ENCODE results near the gene WTIP. TPM values are rescaled to one million over a fixed set of nuclear protein-coding genes. Genes with fewer than 3 reads are reported as not detected.
A peak's percentile ranks its signal among the peaks of the same experiment; 100 is the strongest.
"Not testable (repeated sequence)": the region's sequence is repeated elsewhere in the genome, so short reads cannot be mapped to it uniquely, and the experiment has no call there.

Gene WTIP
- polyA plus RNA-seq, 4 donors: 2.4 to 5.8 (median 3.8) TPM; not detected in 1

DNA sequence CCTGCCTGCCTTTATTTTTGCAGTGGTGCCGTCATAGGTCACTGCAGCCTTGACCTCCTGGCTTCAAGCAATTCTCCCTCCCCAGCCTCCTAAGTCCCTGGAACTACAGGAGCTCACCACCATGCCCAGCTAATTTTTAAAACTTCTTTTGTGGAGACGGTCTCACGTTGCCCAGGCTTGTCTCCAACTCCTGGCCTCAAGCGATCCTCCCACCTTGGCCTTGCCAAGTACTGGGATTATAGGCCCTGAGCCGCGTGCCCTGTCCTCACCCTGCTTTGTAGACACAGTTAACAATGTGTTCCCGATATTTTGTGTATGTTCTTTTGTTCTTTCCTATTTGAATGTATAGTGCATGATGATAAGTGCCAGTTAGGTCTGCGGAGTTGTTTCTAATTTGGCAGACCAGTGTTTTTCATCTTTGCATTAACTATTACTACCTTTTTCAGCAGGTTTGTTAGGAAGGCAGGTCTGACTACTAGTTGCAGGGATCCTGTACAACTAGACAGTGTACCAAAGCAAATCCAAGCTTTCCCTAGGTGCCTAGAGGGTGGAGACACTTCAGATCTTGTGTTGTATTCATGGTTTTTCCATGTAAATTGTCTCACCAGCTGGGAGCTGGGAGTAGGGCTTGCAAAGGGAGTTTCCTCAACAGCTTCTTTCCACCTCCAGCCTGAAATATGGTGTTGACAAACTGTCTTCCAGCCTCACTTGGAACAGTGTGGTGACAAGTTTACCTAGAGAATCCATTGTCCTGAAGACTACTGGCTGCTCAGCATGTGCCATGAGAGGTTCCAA is 9.5 kb upstream of the WTIP start:
- no peak overlapping the region for H3K27ac ChIP-seq (ENCODE audit: low read depth in 1 of 3, low read length in 2 of 3)
- peaks cover 2 to 32% (median 24%) of the 10 kb centered on the region in 3 donors for H3K36me3 ChIP-seq (ENCODE audit: control insufficient read depth in 3 of 3, insufficient read depth in 2 of 3, low read depth in 1 of 3, low read length in 3 of 3)

DNA sequence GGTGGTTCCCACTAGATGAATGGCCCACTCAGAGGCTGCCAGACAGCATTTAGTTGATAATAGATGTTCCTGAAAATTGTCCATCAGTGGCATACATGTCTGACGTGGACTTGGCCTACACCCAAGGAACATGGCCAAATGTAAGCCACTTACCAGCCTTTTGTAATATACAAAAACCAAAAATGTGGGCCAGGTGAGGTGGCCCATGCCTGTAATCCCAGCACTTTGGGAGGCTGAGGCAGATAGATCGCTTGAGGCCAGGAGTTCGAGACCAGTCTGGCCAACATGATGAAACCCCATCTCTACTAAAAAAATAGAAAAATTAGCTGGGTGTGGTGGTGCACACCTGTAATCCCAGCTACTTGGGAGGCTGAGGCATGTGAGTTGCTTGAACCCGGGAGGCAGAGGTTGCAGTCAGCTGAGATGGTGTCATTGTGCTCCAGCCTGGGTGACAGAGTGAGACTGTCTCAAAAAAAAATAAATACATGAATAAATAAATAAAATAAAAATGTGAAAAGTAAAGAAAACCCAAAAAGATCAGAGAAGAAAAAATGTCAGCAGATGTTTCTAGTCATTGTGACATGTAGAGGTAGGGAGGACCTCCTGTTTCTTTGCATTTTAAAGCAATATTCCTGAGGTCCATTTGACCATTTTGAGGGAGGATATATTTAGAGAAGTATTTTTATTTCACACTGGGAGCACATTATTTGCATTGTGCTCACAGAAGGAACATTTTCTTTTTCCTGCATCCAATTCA is 7.1 kb upstream of the WTIP start:
- DNase-seq: no peak
- WGBS, 3 donors: 80 to 81% (median 80%) methylated on average over 4 of the region's 4 CpGs
- Histone ChIP-seq H3K9me3 (ENCODE audit: control insufficient read depth in 2 of 2, insufficient read depth in 1 of 2, low read depth in 1 of 2, low read length in 1 of 2) (no peaks in the 10 kb centered on the region), H3K36me3 (ENCODE audit: control insufficient read depth in 3 of 3, insufficient read depth in 2 of 3, low read depth in 1 of 3, low read length in 3 of 3) (peaks cover 2 to 27% (median 16%) of the 10 kb centered on the region in 3 donors), H3K4me3 (ENCODE audit: low read depth in 1 of 3, low read length in 3 of 3) (no peak overlapping the region), H3K27me3 (ENCODE audit: control insufficient read depth in 3 of 3, insufficient read depth in 3 of 3, low read length in 3 of 3) (peaks cover 0 to under 1% (median 0%) of the 10 kb centered on the region in 3 donors), H3K4me1 (ENCODE audit: control insufficient read depth in 3 of 3, insufficient read depth in 2 of 3, low read depth in 1 of 3, low read length in 2 of 3) (no peaks in the 10 kb centered on the region), H3K27ac (ENCODE audit: low read depth in 1 of 3, low read length in 2 of 3) (no peak overlapping the region)
- no peak for FAIRE-seq

More for the DNA sequence above, 9.5 kb upstream of the WTIP start:
- Histone ChIP-seq H3K4me3 (ENCODE audit: low read depth in 1 of 3, low read length in 3 of 3) (no peak overlapping the region), H3K27me3 (ENCODE audit: control insufficient read depth in 3 of 3, insufficient read depth in 3 of 3, low read length in 3 of 3) (no peaks in the 10 kb centered on the region), H3K9me3 (ENCODE audit: control insufficient read depth in 2 of 2, insufficient read depth in 1 of 2, low read depth in 1 of 2, low read length in 1 of 2) (no peaks in the 10 kb centered on the region), H3K4me1 (ENCODE audit: control insufficient read depth in 3 of 3, insufficient read depth in 2 of 3, low read depth in 1 of 3, low read length in 2 of 3) (no peaks in the 10 kb centered on the region)
- 90 to 93% (median 92%) methylated on average over 8 of the region's 8 CpGs for WGBS, 3 donors
- FAIRE-seq: no peak
- no peak for DNase-seq

DNA sequence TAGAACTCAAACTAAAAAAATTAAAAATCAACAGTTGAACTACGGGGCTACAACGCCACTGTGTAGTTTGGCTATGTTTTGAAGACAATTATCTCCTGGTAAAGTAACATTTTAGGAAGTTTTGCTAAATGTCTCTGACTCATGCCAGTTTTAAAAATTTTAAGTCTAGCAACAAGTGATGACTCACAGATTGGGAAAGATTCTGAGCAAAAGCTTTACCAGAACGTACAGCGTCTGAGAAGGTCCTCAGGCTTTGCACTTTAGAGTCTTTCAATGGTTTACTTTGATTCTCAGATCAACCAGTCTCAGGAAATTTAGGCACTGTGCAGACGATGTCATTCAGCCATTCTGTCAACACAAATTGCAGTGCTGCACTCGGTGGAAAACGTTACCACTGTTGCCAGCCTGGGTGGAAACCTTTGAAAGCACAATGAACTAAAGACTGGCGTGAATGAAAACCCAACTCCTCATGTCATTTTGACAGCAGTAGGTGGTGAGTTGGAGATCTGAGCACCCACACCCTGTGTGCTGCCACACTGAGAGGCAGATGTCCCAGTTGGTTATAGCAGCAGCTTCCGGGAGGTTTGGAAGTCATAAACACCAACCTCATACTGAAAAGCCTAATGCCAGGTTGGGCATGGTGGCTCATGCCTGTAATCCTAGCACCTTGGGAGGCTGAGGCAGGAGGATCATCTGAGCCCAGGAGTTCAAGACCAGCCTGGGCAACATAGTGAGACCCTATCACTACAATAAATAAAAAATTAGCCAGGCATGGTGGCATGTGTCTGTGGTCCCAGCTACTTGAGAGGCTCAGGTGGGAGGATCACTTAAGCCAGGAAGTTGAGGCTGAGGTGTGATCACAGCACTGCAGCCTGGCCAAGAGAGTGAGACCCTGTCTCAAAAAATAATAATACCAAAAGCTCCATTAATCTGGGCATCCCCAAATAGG is 6.3 kb upstream of the WTIP start:
- H3K9me3 ChIP-seq (ENCODE audit: control insufficient read depth in 2 of 2, insufficient read depth in 1 of 2, low read depth in 1 of 2, low read length in 1 of 2): no peaks in the 10 kb centered on the region
- no peak for DNase-seq
- 53 to 69% (median 55%) methylated on average over 9 of the region's 9 CpGs for WGBS, 3 donors
- H3K4me1 ChIP-seq (ENCODE audit: control insufficient read depth in 3 of 3, insufficient read depth in 2 of 3, low read depth in 1 of 3, low read length in 2 of 3): no peaks in the 10 kb centered on the region
- peaks cover 2 to 21% (median 16%) of the 10 kb centered on the region in 3 donors for H3K36me3 ChIP-seq (ENCODE audit: control insufficient read depth in 3 of 3, insufficient read depth in 2 of 3, low read depth in 1 of 3, low read length in 3 of 3)
- H3K4me3 ChIP-seq (ENCODE audit: low read depth in 1 of 3, low read length in 3 of 3): no peak overlapping the region
- no peak for FAIRE-seq
- H3K27me3 ChIP-seq (ENCODE audit: control insufficient read depth in 3 of 3, insufficient read depth in 3 of 3, low read length in 3 of 3): peaks cover 0 to 7% (median 0%) of the 10 kb centered on the region in 3 donors
- peak overlapping the region in 1 of 3 donors; percentile 56 for H3K27ac ChIP-seq (ENCODE audit: low read depth in 1 of 3, low read length in 2 of 3)

DNA sequence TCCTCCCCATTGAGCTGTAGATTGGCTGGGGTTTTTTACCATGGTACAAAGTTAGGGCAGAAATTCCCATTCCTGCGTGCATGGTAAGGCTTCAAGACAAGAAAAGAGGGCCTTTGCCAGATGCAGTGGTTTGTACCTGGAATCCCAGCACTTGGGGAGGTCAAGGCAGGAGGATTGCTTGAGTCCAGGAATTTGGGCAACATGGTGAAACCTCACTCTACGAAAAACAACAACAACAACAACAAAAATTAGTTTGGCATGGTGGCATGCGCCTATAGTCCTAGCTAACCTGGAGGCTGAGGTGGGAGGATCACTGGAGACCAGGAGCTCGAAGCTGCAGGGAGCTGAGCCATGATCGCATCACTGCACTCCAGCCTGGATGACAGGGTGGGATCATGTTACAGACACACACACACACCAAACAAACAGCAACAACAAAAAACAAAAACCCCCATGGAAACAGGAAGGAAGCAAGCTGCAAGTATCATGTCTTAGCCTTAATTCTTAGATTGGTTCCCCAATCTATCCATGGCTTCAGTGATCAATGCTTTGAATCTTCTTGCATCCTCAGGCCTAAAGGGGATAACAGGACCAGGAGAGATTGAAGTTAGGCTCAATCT is 5.5 kb upstream of the WTIP start:
- 92 to 95% (median 92%) methylated on average over 5 of the region's 5 CpGs for WGBS, 3 donors
- Histone ChIP-seq H3K27ac (ENCODE audit: low read depth in 1 of 3, low read length in 2 of 3) (no peak overlapping the region), H3K4me3 (ENCODE audit: low read depth in 1 of 3, low read length in 3 of 3) (no peak overlapping the region), H3K4me1 (ENCODE audit: control insufficient read depth in 3 of 3, insufficient read depth in 2 of 3, low read depth in 1 of 3, low read length in 2 of 3) (no peaks in the 10 kb centered on the region), H3K27me3 (ENCODE audit: control insufficient read depth in 3 of 3, insufficient read depth in 3 of 3, low read length in 3 of 3) (peaks cover 4 to 14% (median 6%) of the 10 kb centered on the region in 3 donors), H3K36me3 (ENCODE audit: control insufficient read depth in 3 of 3, insufficient read depth in 2 of 3, low read depth in 1 of 3, low read length in 3 of 3) (peaks cover 2 to 14% (median 12%) of the 10 kb centered on the region in 3 donors), H3K9me3 (ENCODE audit: control insufficient read depth in 2 of 2, insufficient read depth in 1 of 2, low read depth in 1 of 2, low read length in 1 of 2) (no peaks in the 10 kb centered on the region)
- DNase-seq: no peak
- FAIRE-seq: no peak

DNA sequence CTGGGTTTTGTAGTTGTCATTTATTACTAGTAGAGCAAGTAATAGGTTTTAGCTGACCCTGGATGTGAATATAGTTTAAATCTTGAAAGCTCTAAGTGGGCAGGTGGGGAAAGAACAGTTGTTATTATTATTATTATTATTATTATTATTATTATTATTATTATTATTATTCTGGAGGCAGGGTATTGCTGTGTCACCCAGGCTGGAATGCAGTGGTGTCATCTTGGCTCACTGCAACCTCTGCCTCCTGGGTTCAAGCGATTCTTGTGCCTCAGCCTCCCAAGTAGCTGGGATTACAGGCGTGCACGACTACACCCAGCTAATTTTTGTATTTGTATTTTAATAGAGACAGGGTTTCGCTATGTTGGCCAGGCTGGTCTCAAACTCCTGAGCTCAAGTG is 3.1 kb upstream of the WTIP start:
- not testable (repeated sequence) for H3K9me3 ChIP-seq (ENCODE audit: control insufficient read depth in 2 of 2, insufficient read depth in 1 of 2, low read depth in 1 of 2, low read length in 1 of 2); FAIRE-seq; H3K4me1 ChIP-seq (ENCODE audit: control insufficient read depth in 3 of 3, insufficient read depth in 2 of 3, low read depth in 1 of 3, low read length in 2 of 3); H3K27ac ChIP-seq (ENCODE audit: low read depth in 1 of 3, low read length in 2 of 3); DNase-seq; H3K4me3 ChIP-seq (ENCODE audit: low read depth in 1 of 3, low read length in 3 of 3); H3K36me3 ChIP-seq (ENCODE audit: control insufficient read depth in 3 of 3, insufficient read depth in 2 of 3, low read depth in 1 of 3, low read length in 3 of 3)
- H3K27me3 ChIP-seq (ENCODE audit: control insufficient read depth in 3 of 3, insufficient read depth in 3 of 3, low read length in 3 of 3): peaks cover 7 to 27% (median 17%) of the 10 kb centered on the region in 3 donors
- WGBS, 3 donors: 93 to 98% (median 96%) methylated on average over 4 of the region's 4 CpGs

DNA sequence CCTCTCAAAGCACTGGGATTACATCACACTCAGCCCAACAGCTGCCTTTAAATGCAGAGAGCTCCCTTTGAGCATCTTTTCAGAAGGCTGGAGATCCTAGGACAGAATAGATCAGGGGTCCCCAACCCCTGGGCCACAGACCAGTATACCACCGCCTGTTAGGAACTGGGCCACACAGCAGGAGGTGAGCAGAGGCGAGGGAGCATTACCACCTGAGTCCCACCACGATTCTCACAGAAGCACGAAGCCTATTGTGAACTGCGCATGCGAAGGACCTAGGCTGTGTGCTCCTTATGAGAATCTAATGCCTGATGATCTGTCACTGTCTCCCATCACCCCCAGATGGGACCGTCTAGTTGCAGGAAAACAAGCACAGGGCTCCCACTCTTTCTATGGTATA is 2.2 kb upstream of the WTIP start:
- H3K4me3 ChIP-seq (ENCODE audit: low read depth in 1 of 3, low read length in 3 of 3): no peak overlapping the region
- H3K36me3 ChIP-seq (ENCODE audit: control insufficient read depth in 3 of 3, insufficient read depth in 2 of 3, low read depth in 1 of 3, low read length in 3 of 3): no peaks in the 10 kb centered on the region
- no peak overlapping the region for H3K27ac ChIP-seq (ENCODE audit: low read depth in 1 of 3, low read length in 2 of 3)
- no peak for FAIRE-seq
- H3K9me3 ChIP-seq (ENCODE audit: control insufficient read depth in 2 of 2, insufficient read depth in 1 of 2, low read depth in 1 of 2, low read length in 1 of 2): no peaks in the 10 kb centered on the region
- H3K27me3 ChIP-seq (ENCODE audit: control insufficient read depth in 3 of 3, insufficient read depth in 3 of 3, low read length in 3 of 3): peaks cover 7 to 33% (median 20%) of the 10 kb centered on the region in 3 donors
- DNase-seq: no peak
- 75 to 88% (median 81%) methylated on average over 7 of the region's 7 CpGs for WGBS, 3 donors
- H3K4me1 ChIP-seq (ENCODE audit: control insufficient read depth in 3 of 3, insufficient read depth in 2 of 3, low read depth in 1 of 3, low read length in 2 of 3): no peaks in the 10 kb centered on the region

DNA sequence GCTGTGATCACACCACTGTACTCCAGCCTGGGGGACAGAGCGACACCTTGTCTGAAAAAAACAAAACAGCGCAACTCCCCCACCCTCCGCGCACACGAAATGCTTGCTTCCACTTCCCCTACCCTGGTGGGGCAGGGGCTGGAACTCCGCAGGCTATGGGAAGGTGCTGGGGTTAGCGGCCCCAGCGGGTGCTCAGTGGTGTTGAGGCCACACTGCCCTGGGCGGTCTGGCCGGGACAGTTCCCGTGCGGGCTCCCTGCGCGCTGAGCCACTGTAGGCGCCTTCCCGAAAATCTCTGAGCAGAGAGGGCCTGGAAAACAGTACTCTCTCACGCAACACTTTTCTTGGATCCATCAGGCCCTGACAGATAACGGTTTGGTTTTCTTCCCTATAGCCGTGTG is 1.1 kb upstream of the WTIP start:
- H3K27me3 ChIP-seq (ENCODE audit: control insufficient read depth in 3 of 3, insufficient read depth in 3 of 3, low read length in 3 of 3): peaks cover 7 to 34% (median 23%) of the 10 kb centered on the region in 3 donors
- H3K27ac ChIP-seq (ENCODE audit: low read depth in 1 of 3, low read length in 2 of 3): peak overlapping the region in 1 of 3 donors; percentile 84
- 83 to 85% (median 84%) methylated on average over 19 of the region's 19 CpGs for WGBS, 3 donors
- FAIRE-seq (no peak), DNase-seq (no peak)
- no peaks in the 10 kb centered on the region for H3K36me3 ChIP-seq (ENCODE audit: control insufficient read depth in 3 of 3, insufficient read depth in 2 of 3, low read depth in 1 of 3, low read length in 3 of 3)
- peak overlapping the region in 1 of 3 donors; percentile 40 for H3K4me3 ChIP-seq (ENCODE audit: low read depth in 1 of 3, low read length in 3 of 3)
- H3K9me3 ChIP-seq (ENCODE audit: control insufficient read depth in 2 of 2, insufficient read depth in 1 of 2, low read depth in 1 of 2, low read length in 1 of 2): no peaks in the 10 kb centered on the region
- no peaks in the 10 kb centered on the region for H3K4me1 ChIP-seq (ENCODE audit: control insufficient read depth in 3 of 3, insufficient read depth in 2 of 3, low read depth in 1 of 3, low read length in 2 of 3)
